IMR-90 (cell line): ENCODE measurements around the gene CALHM3. TPM values are rescaled to one million over a fixed set of nuclear protein-coding genes. Genes with fewer than 3 reads are reported as not detected.

Source experiments
- ATAC-seq: fragments of 200-7000 bp; cut with Tn5 transposase; 2 replicates; pipeline ENCODE4 v1.9.1; 2020; ENCODE audit warnings: low read depth, mild to moderate bottlenecking, moderate library complexity
- BruUV-seq: library from RNA; stranded (reverse); fragments of 400-500 nt; replicated peaks from 2 replicates; lab custom pipeline; 2021; lab: Mats Ljungman, UMichigan
- CTCF ChIA-PET: fragments of 300-600 bp; formaldehyde crosslinking; extraction: SDS; loops from one replicate; lab custom pipeline; 2021; ENCODE audit warnings: antibody characterized with exemption; lab: Yijun Ruan, JAX
- POLR2A ChIA-PET: fragments of 300-600 bp; sonication (Branson Sonifier 250); formaldehyde crosslinking; loops from one replicate; lab custom pipeline; 2022; ENCODE audit warnings: antibody characterized with exemption; ENCODE audit not compliant: unreplicated experiment; lab: Charles Lee
- DNase-seq: peaks from one replicate; pipeline ENCODE4 v3.0.0; 2013
- H2AFZ ChIP-seq: replicated peaks from 2 replicates; pipeline ENCODE3; 2013; ENCODE audit warnings: low read length, mild to moderate bottlenecking; ENCODE audit not compliant: poor library complexity
- H2AK5ac ChIP-seq: 2 replicates; pipeline ENCODE4 v1.6.1; 2013; ENCODE audit warnings: low read depth, low read length, inconsistent platforms
- H2AK9ac ChIP-seq: replicated peaks from 2 replicates; pipeline ENCODE3; 2013; ENCODE audit warnings: mild to moderate bottlenecking, low read depth, low read length, moderate library complexity; ENCODE audit not compliant: poor library complexity
- H2BK120ac ChIP-seq: 2 replicates; pipeline ENCODE4 v1.6.1; 2013; ENCODE audit warnings: low read depth, low read length, inconsistent platforms
- H2BK15ac ChIP-seq: 3 replicates; pipeline ENCODE4 v1.6.1; 2013; ENCODE audit warnings: low read depth, low read length, inconsistent platforms
- H2BK20ac ChIP-seq: 2 replicates; pipeline ENCODE4 v1.6.1; 2013; ENCODE audit warnings: low read depth, mild to moderate bottlenecking, inconsistent platforms, low read length, moderate library complexity
- H2BK5ac ChIP-seq: 2 replicates; pipeline ENCODE4 v1.6.1; 2013; ENCODE audit warnings: mild to moderate bottlenecking, low read depth, low read length, inconsistent platforms; ENCODE audit not compliant: poor library complexity, severe bottlenecking
- H3K14ac ChIP-seq: replicated peaks from 2 replicates; pipeline ENCODE4 v1.6.1; 2013; ENCODE audit warnings: low read depth, low read length, inconsistent platforms
- H3K18ac ChIP-seq: 2 replicates; pipeline ENCODE4 v1.6.1; 2013; ENCODE audit warnings: low read depth, low read length, control low read depth
- H3K23ac ChIP-seq: 2 replicates; pipeline ENCODE4 v1.6.1; 2013; ENCODE audit warnings: low read depth, low read length, inconsistent platforms
- H3K27ac ChIP-seq: 2 replicates; pipeline ENCODE4 v1.5.1; 2013; ENCODE audit warnings: mild to moderate bottlenecking, control low read depth, low read length; ENCODE audit not compliant: insufficient read depth
- H3K27me3 ChIP-seq: 2 replicates; pipeline ENCODE4 v1.6.1; 2013; ENCODE audit warnings: low read length; ENCODE audit not compliant: control insufficient read depth, insufficient read depth
- H3K36me3 ChIP-seq: 2 replicates; pipeline ENCODE4 v1.6.1; 2013; ENCODE audit warnings: low read length, mixed read lengths; ENCODE audit not compliant: control insufficient read depth, insufficient read depth
- H3K4ac ChIP-seq: 2 replicates; pipeline ENCODE4 v1.6.1; 2013; ENCODE audit warnings: low read depth, low read length, inconsistent platforms
- H3K4me1 ChIP-seq: 2 replicates; pipeline ENCODE4 v1.6.1; 2013; ENCODE audit warnings: low read length, mixed read lengths; ENCODE audit not compliant: control insufficient read depth, insufficient read depth
- H3K4me2 ChIP-seq: 2 replicates; pipeline ENCODE4 v1.6.1; 2013; ENCODE audit warnings: low read depth, mild to moderate bottlenecking, control low read depth, low read length, moderate library complexity
- H3K4me3 ChIP-seq: 2 replicates; pipeline ENCODE4 v1.5.1; 2013; ENCODE audit warnings: low read depth, mild to moderate bottlenecking, control low read depth, low read length, moderate library complexity; ENCODE audit not compliant: insufficient read depth
- H3K56ac ChIP-seq: 2 replicates; pipeline ENCODE4 v1.6.1; 2013; ENCODE audit warnings: low read length, inconsistent platforms; ENCODE audit not compliant: insufficient read depth; ENCODE audit errors: extremely low read depth
- H3K79me1 ChIP-seq, 2 experiments: 2 replicates each; pipeline ENCODE4 v1.6.1; 2013; ENCODE audit warnings: low read length in 2 of 2, inconsistent platforms in 1 of 2, low read depth in 1 of 2
- H3K9ac ChIP-seq: 2 replicates; pipeline ENCODE4 v1.6.1; 2013; ENCODE audit warnings: low read depth, low read length, control low read depth
- H3K9me1 ChIP-seq: 2 replicates; pipeline ENCODE4 v1.6.1; 2013; ENCODE audit warnings: low read length, inconsistent platforms; ENCODE audit not compliant: insufficient read depth
- H3K9me3 ChIP-seq: 2 replicates; pipeline ENCODE4 v1.6.1; 2013; ENCODE audit warnings: low read length; ENCODE audit not compliant: control insufficient read depth, insufficient read depth
- H4K20me1 ChIP-seq: 2 replicates; pipeline ENCODE4 v1.6.1; 2013; ENCODE audit warnings: low read length, inconsistent platforms; ENCODE audit not compliant: insufficient read depth
- H4K5ac ChIP-seq: 2 replicates; pipeline ENCODE4 v1.6.1; 2013; ENCODE audit warnings: mild to moderate bottlenecking, low read depth, low read length, control low read depth
- H4K8ac ChIP-seq, 2 experiments: 2 replicates each; pipeline ENCODE4 v1.6.1; 2013; ENCODE audit warnings: low read depth in 2 of 2, low read length in 2 of 2, control low read depth in 1 of 2, inconsistent platforms in 1 of 2
- H4K91ac ChIP-seq: 2 replicates; pipeline ENCODE4 v1.6.1; 2013; ENCODE audit warnings: low read depth, low read length, inconsistent platforms; ENCODE audit not compliant: insufficient read depth
- BHLHE40 ChIP-seq: fragments of 150-350 bp; IDR thresholded peaks from 2 replicates; pipeline ENCODE4 v1.6.1; 2016; ENCODE audit warnings: mild to moderate bottlenecking, low read depth, low read length
- CTCF ChIP-seq: conservative IDR thresholded peaks from 2 replicates; pipeline ENCODE4 v1.5.1; 2012; ENCODE audit warnings: mild to moderate bottlenecking, low read depth, low read length, improper control_type of control experiment
- POLR2A ChIP-seq: IDR thresholded peaks from 2 replicates; pipeline ENCODE4 v1.6.1; 2012; ENCODE audit warnings: mild to moderate bottlenecking, low read depth, low read length
- USF2 ChIP-seq: fragments of 150-350 bp; IDR thresholded peaks from 2 replicates; pipeline ENCODE4 v1.6.1; 2017; ENCODE audit warnings: mild to moderate bottlenecking, antibody characterized with exemption, low read length, low read depth
- WGBS, 2 experiments: methylation state at CpG; one replicate each; pipeline versions ENCODE4 v1.1.5 to v1.1.7; 2013; ENCODE audit warnings: missing lambda C conversion rate in 2 of 2; ENCODE audit not compliant: insufficient read length in 1 of 2; ENCODE audit errors: extremely low coverage in 2 of 2; 5-methylcytosine and 5-hydroxymethylcytosine counted together
- dilution Hi-C: fragments of 300-500 bp; cut with HindIII; formaldehyde crosslinking; loops from one replicate; pipeline ENCODE4 v1.14.3; 2018; ENCODE audit warnings: low sequenced_read_pairs; ENCODE audit not compliant: unreplicated experiment
- in situ Hi-C: fragments of 300-500 bp; cut with MboI; formaldehyde crosslinking; loops from 3 replicates; pipeline ENCODE4 v1.14.3; 2019; ENCODE audit warnings: low sequenced_read_pairs, inconsistent platforms, mixed read lengths
- intact Hi-C: fragments of 100-400 bp; cut with micrococcal nuclease; formaldehyde crosslinking; loops from 2 replicates; pipeline ENCODE4 v1.10.0; 2022
- polyA plus RNA-seq, 3 experiments: library from polyadenylated mRNA; depleted of rRNA; stranded (reverse); fragments of >200 nt; gene quantifications; 2 replicates each; pipeline ENCODE4 v1.2.3, GENCODE V29; 2012; ENCODE audit warnings: low replicate concordance in 1 of 3
- total RNA-seq: library from RNA; depleted of rRNA; stranded (reverse); fragments of >200 nt; gene quantifications from 2 replicates; pipeline ENCODE4 v1.2.3, GENCODE V29; 2012

The CALHM3 gene
- total and polyA plus RNA-seq, 2 of the 4 experiments (the other 2 are of a cell fraction) = not detected

- ChIA-PET CTCF (interaction anchor here (0.6 kb wide), 1 partner anchor 17 kb away, joined by 3 read pairs; no protein-coding TSS in a partner anchor), POLR2A (no interaction called here)
- Histone ChIP-seq H3K36me3 (peaks cover 63% of the 10 kb centered on the region), H4K20me1 (peaks cover 12% of the 10 kb centered on the region; the same call in 1 of the 2 replicates), H3K27ac (no peak overlapping the region), H3K56ac (no peak overlapping the region), H2BK120ac (no peak overlapping the region), H4K8ac (no peak overlapping the region), H2AK9ac (no peak overlapping the region), H3K4ac (no peak overlapping the region), H4K91ac (no peak overlapping the region), H3K27me3 (no peaks in the 10 kb centered on the region), H2AFZ (no peak overlapping the region), H2BK15ac (no peak overlapping the region), H3K14ac (no peak overlapping the region), H3K23ac (no peak overlapping the region), H3K79me1 (peaks cover 0 to 26% of the 10 kb centered on the region in 2 experiments; a peak in 1 of 4 replicates), H3K4me2 (no peak overlapping the region), H3K9me3 (no peaks in the 10 kb centered on the region), H3K4me3 (no peak overlapping the region), H3K18ac (no peak overlapping the region), H2AK5ac (no peak overlapping the region), H2BK20ac (no peak overlapping the region), H3K9me1 (peaks cover 2% of the 10 kb centered on the region; the same call in 1 of the 2 replicates), H3K9ac (no peak overlapping the region), H2BK5ac (no peak overlapping the region), H4K5ac (no peak overlapping the region), H3K4me1 (no peaks in the 10 kb centered on the region; the same call in 1 of the 2 replicates)
- no peak for TF ChIP-seq USF2
- no peak for TF ChIP-seq POLR2A
- TF ChIP-seq CTCF = no peak
- TF ChIP-seq BHLHE40 = no peak
- in situ Hi-C loops (no loop called here), dilution Hi-C loops (no loop called here), intact Hi-C loops (no loop called here)
- ATAC-seq (no peak), DNase-seq (peak; percentile 52)
- BruUV-seq = TSS peak; percentile 80
- 17% methylated on average over 1 of the region's 12 CpGs; no CpG with 5 or more reads in 1 of the 2 experiments for WGBS, 2 experiments
Observed at GRCh38 chr10:103445767-103446567, 33.1 kb downstream of the CALHM3 start.
